ENCODE results near the gene KIF1B.

DNA sequence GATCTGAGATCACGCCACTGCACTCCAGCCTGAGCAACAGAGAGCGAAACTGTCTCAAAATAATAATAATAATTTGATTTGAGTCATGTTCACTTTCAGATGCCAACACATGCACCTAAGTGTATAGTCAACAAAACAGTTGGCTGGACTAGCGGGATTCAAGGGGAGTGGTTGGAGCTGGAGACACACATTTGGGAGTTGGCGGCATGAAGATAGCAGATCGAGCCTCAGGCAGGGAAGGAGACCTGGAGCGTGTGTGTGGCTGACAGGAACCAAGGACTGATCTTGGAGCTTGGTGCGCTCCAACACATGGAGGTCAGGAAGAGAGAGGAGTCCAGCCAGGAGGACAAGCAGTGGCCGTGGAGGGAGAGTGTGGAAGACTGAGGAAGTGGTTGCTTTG is 173.8 kb downstream of the KIF1B start:
- TF ChIP-seq SRF (IDR thresholded peaks at IDR 0.05; ENCODE audit: low read depth) = no peak
- no peak for TF ChIP-seq ZNF274 (IDR thresholded peaks at IDR 0.05; ENCODE audit: low read depth, low read length)
- no peak for TF ChIP-seq CTCF (IDR thresholded peaks at IDR 0.05 in 2 of 3, conservative IDR thresholded peaks at IDR 0.05 in 1 of 3; ENCODE audit: borderline replicate concordance in 1 of 3, insufficient read depth in 1 of 3, low read depth in 2 of 3, low read length in 2 of 3)
- no peak for TF ChIP-seq TCF7L2 (IDR thresholded peaks at IDR 0.05; ENCODE audit: borderline replicate concordance, extremely low read depth, insufficient read depth, insufficient read length)
- no peak for TF ChIP-seq EZH2 (IDR thresholded peaks at IDR 0.05)
- TF ChIP-seq ATF3 (IDR thresholded peaks at IDR 0.05) = no peak
- no peak for TF ChIP-seq SIN3A (IDR thresholded peaks at IDR 0.05; ENCODE audit: low read depth)

All from HCT116 (cell line).